HCT116 (cell line): ENCODE results near the gene BPIFB4. TPM values are rescaled to one million over a fixed set of nuclear protein-coding genes. Genes with fewer than 3 reads are reported as not detected.

Source experiments
- ATAC-seq: fragments of 200-7000 bp; cut with Tn5 transposase; 2 replicates; pipeline ENCODE4 v1.9.1; 2020; ENCODE audit warnings: mild to moderate bottlenecking, moderate library complexity
- BruUV-seq: library from RNA; stranded (reverse); fragments of 400-500 nt; replicated peaks from 2 replicates; lab custom pipeline; 2021; lab: Mats Ljungman, UMichigan
- CTCF ChIA-PET: fragments of 300-600 bp; sonication (Branson Sonifier 250); formaldehyde crosslinking; loops from one replicate; lab custom pipeline; 2021; ENCODE audit warnings: antibody characterized with exemption; lab: Charles Lee
- POLR2A ChIA-PET: fragments of 300-600, 350-600 bp; sonication (Branson Sonifier 250); formaldehyde crosslinking; loops from one replicate; lab custom pipeline; 2021; ENCODE audit warnings: antibody characterized with exemption; lab: Charles Lee
- RAD21 ChIA-PET, 2 experiments: fragments of 300-600 bp; sonication (Branson Sonifier 250); formaldehyde crosslinking; loops; one replicate each; lab custom pipeline; 2023; ENCODE audit warnings: low total read pairs in 2 of 2; ENCODE audit not compliant: uncharacterized antibody in 2 of 2, unreplicated experiment in 2 of 2, low non-redundant PET in 1 of 2; lab: Charles Lee
- DNase-seq: peaks from one replicate; pipeline ENCODE4 v3.0.0-alpha.2; 2010; ENCODE audit warnings: low read depth, low spot score
- H2AFZ ChIP-seq: fragments of 200-600 bp; shearing (Covaris generic), sonication (generic); 2 replicates; pipeline ENCODE4 v1.6.1; 2017; ENCODE audit warnings: low read depth, mixed run types, mixed read lengths, antibody characterized with exemption, low read length; ENCODE audit not compliant: poor library complexity, severe bottlenecking
- H3K27ac ChIP-seq: 2 replicates; pipeline ENCODE4 v1.5.1; 2012; ENCODE audit warnings: low read depth, low read length
- H3K27me3 ChIP-seq: fragments of 200-600 bp; sonication (generic); 2 replicates; pipeline ENCODE4 v1.6.1; 2016; ENCODE audit warnings: mixed run types, low read length, mixed read lengths; ENCODE audit not compliant: insufficient read depth
- H3K36me3 ChIP-seq, 2 experiments: fragments of 200-500 bp in 1 of 2; fragments of 200-600 bp in 1 of 2; sonication (Bioruptor generic) in 1 of 2; sonication (generic) in 1 of 2; 2 replicates each; pipeline versions ENCODE4 v1.5.1 to v1.6.1; 2014 to 2016; ENCODE audit warnings: low read length in 2 of 2, inconsistent platforms in 1 of 2, mixed read lengths in 1 of 2, mixed run types in 1 of 2; ENCODE audit not compliant: insufficient read depth in 2 of 2, control insufficient read depth in 1 of 2
- H3K4me1 ChIP-seq, 2 experiments: fragments of 200-600 bp in 1 of 2; sonication (generic) in 1 of 2; 2 replicates each; pipeline versions ENCODE4 v1.5.1 to v1.6.1; 2012 to 2017; ENCODE audit warnings: low read length in 2 of 2, inconsistent platforms in 1 of 2, mild to moderate bottlenecking in 1 of 2, mixed read lengths in 1 of 2, mixed run types in 1 of 2, moderate library complexity in 1 of 2; ENCODE audit not compliant: insufficient read depth in 2 of 2, control insufficient read depth in 1 of 2
- H3K4me2 ChIP-seq: fragments of 200-600 bp; sonication (generic); 2 replicates; pipeline ENCODE4 v1.6.1; 2017; ENCODE audit warnings: mixed run types, low read length, mixed read lengths
- H3K4me3 ChIP-seq, 2 experiments: fragments of 200-600 bp in 1 of 2; sonication (generic) in 1 of 2; replicated peaks in 1 of 2; 2 replicates each; pipeline ENCODE4 v1.5.1; 2011 to 2016; ENCODE audit warnings: low read length in 2 of 2, control low read depth in 1 of 2, low read depth in 1 of 2, mild to moderate bottlenecking in 1 of 2, mixed read lengths in 1 of 2, mixed run types in 1 of 2
- H3K79me2 ChIP-seq: fragments of 200-600 bp; sonication (generic); 2 replicates; pipeline ENCODE4 v1.6.1; 2017; ENCODE audit warnings: mild to moderate bottlenecking, mixed run types, low read length, moderate library complexity, mixed read lengths; ENCODE audit not compliant: insufficient read depth
- H3K9ac ChIP-seq: fragments of 200-600 bp; sonication (generic); 2 replicates; pipeline ENCODE4 v1.6.1; 2016; ENCODE audit warnings: low read length, mixed read lengths
- H3K9me2 ChIP-seq: fragments of 200-600 bp; sonication (generic), shearing (Covaris generic); 2 replicates; pipeline ENCODE4 v1.6.1; 2017; ENCODE audit warnings: mixed run types, mild to moderate bottlenecking, moderate library complexity; ENCODE audit not compliant: insufficient read depth
- H3K9me3 ChIP-seq, 2 experiments: fragments of 200-500 bp in 1 of 2; fragments of 200-600 bp in 1 of 2; sonication (Bioruptor generic) in 1 of 2; sonication (generic) in 1 of 2; 2 replicates each; pipeline ENCODE4 v1.6.1; 2014 to 2017; ENCODE audit warnings: low read length in 2 of 2, mixed read lengths in 2 of 2, inconsistent platforms in 1 of 2, low read depth in 1 of 2, mild to moderate bottlenecking in 1 of 2, mixed run types in 1 of 2, moderate library complexity in 1 of 2; ENCODE audit not compliant: control insufficient read depth in 1 of 2, insufficient read depth in 1 of 2
- H4K20me1 ChIP-seq: fragments of 200-600 bp; sonication (generic), shearing (Covaris generic); 2 replicates; pipeline ENCODE4 v1.6.1; 2017; ENCODE audit warnings: mixed run types, mild to moderate bottlenecking, moderate library complexity; ENCODE audit not compliant: insufficient read depth
- ATF3 ChIP-seq: IDR thresholded peaks from 2 replicates; pipeline ENCODE4 v1.6.1; 2012
- CBX3 ChIP-seq: IDR thresholded peaks from 2 replicates; pipeline ENCODE4 v1.6.1; 2012; ENCODE audit warnings: low read depth
- CEBPB ChIP-seq: IDR thresholded peaks from 2 replicates; pipeline ENCODE4 v1.6.1; 2012; ENCODE audit warnings: low read depth
- EGR1 ChIP-seq: IDR thresholded peaks from 2 replicates; pipeline ENCODE4 v1.6.1; 2012; ENCODE audit warnings: low read depth
- ELF1 ChIP-seq: IDR thresholded peaks from 2 replicates; pipeline ENCODE4 v1.6.1; 2012; ENCODE audit warnings: low read depth, borderline replicate concordance
- EZH2 ChIP-seq: fragments of 200-600 bp; sonication (generic); IDR thresholded peaks from 2 replicates; pipeline ENCODE4 v1.6.1; 2017; ENCODE audit warnings: antibody characterized with exemption, mixed run types
- EZH2phosphoT487 ChIP-seq: fragments of 200-600 bp; IDR thresholded peaks from 2 replicates; pipeline ENCODE4 v1.6.1; 2018; ENCODE audit warnings: antibody characterized with exemption, borderline replicate concordance
- FOSL1 ChIP-seq: IDR thresholded peaks from 2 replicates; pipeline ENCODE4 v1.6.1; 2012; ENCODE audit warnings: low read depth
- JUND ChIP-seq: IDR thresholded peaks from 2 replicates; pipeline ENCODE4 v1.6.1; 2012
- RAD21 ChIP-seq: IDR thresholded peaks from 2 replicates; pipeline ENCODE4 v1.6.1; 2012; ENCODE audit warnings: low read depth, mild to moderate bottlenecking
- SIN3A ChIP-seq: IDR thresholded peaks from 2 replicates; pipeline ENCODE4 v1.6.1; 2012; ENCODE audit warnings: low read depth
- SP1 ChIP-seq: IDR thresholded peaks from 2 replicates; pipeline ENCODE4 v1.6.1; 2012; ENCODE audit warnings: low read depth
- SRF ChIP-seq: IDR thresholded peaks from 2 replicates; pipeline ENCODE4 v1.6.1; 2012; ENCODE audit warnings: low read depth
- TCF7L2 ChIP-seq: IDR thresholded peaks from 2 replicates; pipeline ENCODE4 v1.7.0; 2011; ENCODE audit warnings: borderline replicate concordance, inconsistent platforms; ENCODE audit not compliant: insufficient read depth, insufficient read length; ENCODE audit errors: extremely low read depth
- YY1 ChIP-seq: IDR thresholded peaks from 2 replicates; pipeline ENCODE4 v1.6.1; 2011; ENCODE audit warnings: low read length, low read depth, moderate library complexity, mild to moderate bottlenecking; ENCODE audit not compliant: insufficient replicate concordance; ENCODE audit errors: extremely low read depth
- ZBTB33 ChIP-seq: IDR thresholded peaks from 2 replicates; pipeline ENCODE4 v1.6.1; 2011; ENCODE audit warnings: mild to moderate bottlenecking, low read length, moderate library complexity; ENCODE audit not compliant: insufficient replicate concordance; ENCODE audit errors: extremely low read depth
- ZFX ChIP-seq: fragments of 450-650 bp; IDR thresholded peaks from 2 replicates; pipeline ENCODE4 v1.6.1; 2017
- ZNF274 ChIP-seq: fragments of 200-500 bp; sonication (Bioruptor generic); IDR thresholded peaks from 2 replicates; pipeline ENCODE4 v1.6.1; 2014; ENCODE audit warnings: mild to moderate bottlenecking, low read depth, low read length, inconsistent platforms
- intact Hi-C: fragments of 100-400 bp; cut with micrococcal nuclease; formaldehyde crosslinking; loops from 2 replicates; pipeline ENCODE4 v1.10.0; 2022
- total RNA-seq: library from RNA; stranded (reverse); gene quantifications from one replicate; pipeline ENCODE4 v1.2.1, GENCODE V29; 2021; ENCODE audit not compliant: unreplicated experiment
- TF ChIP-seq, protein P1 (sequence below): IDR thresholded peaks from 2 replicates; pipeline ENCODE4 v1.6.1; 2012; ENCODE audit warnings: low read depth

Gene BPIFB4
- total RNA-seq, 1 experiment from 2014 or later = not detected

DNA sequence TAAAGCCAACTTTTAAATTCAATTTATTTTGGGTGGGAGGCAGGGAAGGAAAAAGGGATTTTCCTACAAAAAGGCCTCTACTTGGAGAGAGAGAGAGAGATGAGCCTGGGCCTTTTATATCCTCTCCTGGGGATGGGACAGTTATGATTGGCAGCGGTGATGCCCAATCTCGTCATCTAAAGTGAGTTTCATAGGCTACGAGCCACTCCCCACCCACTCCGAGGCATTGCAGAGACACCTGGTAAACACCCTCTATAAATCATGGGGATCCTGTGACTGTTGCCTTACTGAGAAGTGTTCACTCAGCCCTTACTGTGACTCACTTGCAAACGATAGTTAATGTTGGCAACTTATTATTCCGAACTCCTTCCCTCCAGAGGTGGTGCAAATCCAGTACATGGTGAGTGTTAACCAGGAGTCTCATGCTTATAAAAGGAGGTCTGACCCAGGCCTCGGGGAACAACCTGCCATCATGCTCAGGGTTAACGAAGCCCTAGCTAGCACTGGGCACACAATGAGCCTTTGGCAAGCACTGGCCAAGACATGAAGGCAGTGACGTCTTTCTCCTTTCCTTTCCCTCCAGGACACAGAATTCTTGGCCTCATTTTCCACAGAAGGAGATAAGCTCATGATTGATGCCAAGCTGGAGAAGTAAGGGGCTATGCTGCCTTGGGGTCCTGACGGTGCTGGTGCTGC, 20.5 kb downstream of the BPIFB4 start:
- intact Hi-C loops = loop anchor here (5.0 to 10.0 kb wide), 2 partner anchors 192 to 1025 kb away; no protein-coding TSS in a partner anchor
- Histone ChIP-seq H3K9me3 (no peaks in the 10 kb centered on the region), H3K4me1 (no peaks in the 10 kb centered on the region), H3K27me3 (no peaks in the 10 kb centered on the region), H3K9ac (no peak overlapping the region), H3K79me2 (no peaks in the 10 kb centered on the region), H3K36me3 (no peaks in the 10 kb centered on the region), H2AFZ (no peak overlapping the region), H4K20me1 (no peaks in the 10 kb centered on the region), H3K27ac (no peak overlapping the region), H3K9me2 (no peaks in the 10 kb centered on the region), H3K4me2 (no peak overlapping the region), H3K4me3 (no peak overlapping the region)
- ChIA-PET RAD21 (no interaction called here), POLR2A (no interaction called here), CTCF (no interaction called here)
- no peak for DNase-seq
- TF ChIP-seq ZNF274 (no peak), RAD21 (no peak), FOSL1 (no peak), TCF7L2 (no peak), JUND (no peak), SIN3A (no peak), CBX3 (no peak), ATF3 (no peak), CEBPB (no peak), SP1 (no peak), EGR1 (no peak), ELF1 (no peak), EZH2phosphoT487 (no peak), EZH2 (no peak), ZBTB33 (no peak), YY1 (no peak), ZFX (no peak), SRF (no peak)
- TF ChIP-seq, protein P1, sequence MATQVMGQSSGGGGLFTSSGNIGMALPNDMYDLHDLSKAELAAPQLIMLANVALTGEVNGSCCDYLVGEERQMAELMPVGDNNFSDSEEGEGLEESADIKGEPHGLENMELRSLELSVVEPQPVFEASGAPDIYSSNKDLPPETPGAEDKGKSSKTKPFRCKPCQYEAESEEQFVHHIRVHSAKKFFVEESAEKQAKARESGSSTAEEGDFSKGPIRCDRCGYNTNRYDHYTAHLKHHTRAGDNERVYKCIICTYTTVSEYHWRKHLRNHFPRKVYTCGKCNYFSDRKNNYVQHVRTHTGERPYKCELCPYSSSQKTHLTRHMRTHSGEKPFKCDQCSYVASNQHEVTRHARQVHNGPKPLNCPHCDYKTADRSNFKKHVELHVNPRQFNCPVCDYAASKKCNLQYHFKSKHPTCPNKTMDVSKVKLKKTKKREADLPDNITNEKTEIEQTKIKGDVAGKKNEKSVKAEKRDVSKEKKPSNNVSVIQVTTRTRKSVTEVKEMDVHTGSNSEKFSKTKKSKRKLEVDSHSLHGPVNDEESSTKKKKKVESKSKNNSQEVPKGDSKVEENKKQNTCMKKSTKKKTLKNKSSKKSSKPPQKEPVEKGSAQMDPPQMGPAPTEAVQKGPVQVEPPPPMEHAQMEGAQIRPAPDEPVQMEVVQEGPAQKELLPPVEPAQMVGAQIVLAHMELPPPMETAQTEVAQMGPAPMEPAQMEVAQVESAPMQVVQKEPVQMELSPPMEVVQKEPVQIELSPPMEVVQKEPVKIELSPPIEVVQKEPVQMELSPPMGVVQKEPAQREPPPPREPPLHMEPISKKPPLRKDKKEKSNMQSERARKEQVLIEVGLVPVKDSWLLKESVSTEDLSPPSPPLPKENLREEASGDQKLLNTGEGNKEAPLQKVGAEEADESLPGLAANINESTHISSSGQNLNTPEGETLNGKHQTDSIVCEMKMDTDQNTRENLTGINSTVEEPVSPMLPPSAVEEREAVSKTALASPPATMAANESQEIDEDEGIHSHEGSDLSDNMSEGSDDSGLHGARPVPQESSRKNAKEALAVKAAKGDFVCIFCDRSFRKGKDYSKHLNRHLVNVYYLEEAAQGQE = no peak
- BruUV-seq = no TSS peak
- ATAC-seq = no peak
